HG03066 (cell line): Measurements from ENCODE around the gene RAB40C.

ENCODE experiments used
- ATAC-seq: cut with Tn5 transposase; IDR thresholded peaks from one replicate; pipeline ENCODE4 v1.9.1; 2021; ENCODE audit warnings: low read depth; ENCODE audit not compliant: unreplicated experiment

RAB40C gene

DNA sequence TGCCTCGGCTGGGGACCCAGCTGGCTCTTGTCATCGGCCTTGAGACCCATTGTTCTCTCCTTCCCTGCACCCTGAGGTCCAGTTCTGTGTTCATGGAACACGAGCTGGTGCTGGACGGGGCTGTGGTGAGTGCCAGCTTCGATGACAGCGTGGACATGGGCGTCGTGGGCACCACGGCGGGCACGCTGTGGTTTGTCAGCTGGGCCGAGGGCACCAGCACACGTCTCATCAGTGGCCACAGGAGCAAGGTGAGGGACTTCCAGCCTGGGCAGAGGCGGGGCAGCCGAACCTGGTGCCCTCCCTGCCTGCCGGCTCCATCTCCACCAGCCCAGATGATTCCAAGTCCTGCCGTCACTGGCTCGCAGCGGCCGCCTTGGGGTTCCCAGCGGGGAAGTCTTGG, 72.7 kb downstream of the RAB40C start:
- ATAC-seq = no peak

DNA sequence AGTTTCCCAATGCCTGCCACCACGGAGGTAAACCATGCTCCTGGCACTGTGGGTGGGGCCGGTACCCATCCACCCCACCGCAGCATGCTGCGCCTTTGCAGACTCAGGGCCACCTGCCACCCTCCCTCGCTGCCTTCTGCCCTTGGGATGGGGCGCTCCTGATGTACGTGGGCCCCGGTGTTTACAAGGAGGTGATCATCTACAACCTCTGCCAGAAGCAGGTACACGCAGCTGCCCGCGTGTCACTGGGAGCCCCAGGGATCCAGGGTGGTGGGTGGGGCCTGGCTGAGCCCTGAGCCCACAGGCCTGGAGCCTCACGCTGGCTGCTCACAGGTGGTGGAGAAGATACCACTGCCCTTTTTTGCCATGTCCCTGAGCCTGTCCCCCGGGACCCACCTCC, 76.7 kb downstream of the RAB40C start:
- ATAC-seq = no peak

DNA sequence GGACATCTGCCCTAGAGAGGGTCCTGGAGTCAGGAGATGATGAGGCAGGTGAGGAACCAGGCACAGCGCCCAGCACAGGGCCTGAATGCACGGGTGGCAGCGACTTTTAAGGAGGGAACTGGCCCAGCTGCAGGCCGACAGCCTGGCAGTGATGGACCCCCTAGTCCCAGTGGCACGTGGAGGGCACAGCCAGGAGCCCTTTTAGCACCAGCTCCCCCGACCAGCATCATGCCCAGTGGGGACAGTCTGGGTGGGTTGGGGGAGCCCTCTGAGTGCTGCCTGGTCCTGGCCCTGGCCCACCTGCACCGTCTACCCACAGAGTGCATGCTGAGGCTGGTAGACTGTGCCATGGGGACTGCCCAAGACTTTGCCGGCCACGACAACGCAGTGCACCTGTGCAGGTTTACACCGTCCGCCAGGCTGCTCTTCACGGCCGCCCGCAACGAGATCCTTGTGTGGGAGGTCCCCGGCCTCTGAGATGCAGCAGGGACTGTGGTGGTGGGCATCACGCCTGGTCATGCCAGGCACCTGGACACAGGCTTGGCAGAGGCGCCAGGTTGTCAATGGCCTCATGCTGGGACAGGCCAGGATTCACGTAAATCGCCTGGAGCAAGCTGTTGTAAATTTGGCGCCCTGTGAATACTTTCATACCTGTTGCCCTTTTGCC, 77.4 kb downstream of the RAB40C start:
- no peak for ATAC-seq

DNA sequence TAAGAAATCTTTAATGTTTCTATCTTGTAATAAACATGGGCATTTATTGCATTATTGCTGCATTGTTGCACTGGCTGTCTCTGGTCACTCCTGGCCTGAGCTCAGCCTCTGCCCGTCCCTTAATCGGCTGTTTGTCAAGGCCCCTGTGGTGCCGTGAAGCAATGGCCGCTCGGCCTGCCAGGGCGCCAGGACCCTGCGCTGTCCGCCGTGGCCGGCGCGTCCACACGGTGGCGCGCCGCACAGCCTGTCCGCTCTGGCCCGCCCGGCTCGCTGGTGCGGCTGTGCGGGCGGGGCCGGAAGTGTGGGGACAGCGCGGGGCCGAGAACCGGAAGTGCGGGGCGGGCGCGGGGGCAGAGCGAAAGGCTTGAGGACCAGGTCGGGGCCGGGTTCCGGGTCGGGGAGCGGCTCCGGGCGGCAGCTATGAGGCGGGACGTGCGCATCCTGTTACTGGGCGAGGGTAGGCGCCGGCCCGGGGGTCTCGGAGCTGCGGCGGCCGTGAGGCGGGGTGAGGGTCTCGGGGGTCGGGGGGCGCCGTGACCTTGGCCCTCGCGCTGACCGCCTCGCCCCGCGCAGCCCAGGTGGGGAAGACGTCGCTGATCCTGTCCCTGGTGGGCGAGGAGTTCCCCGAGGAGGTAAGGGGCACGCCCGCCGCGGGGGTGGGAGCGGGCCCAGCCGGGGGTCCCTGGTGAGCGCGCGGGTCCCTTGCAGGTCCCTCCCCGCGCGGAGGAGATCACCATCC, 78.1 kb downstream of the RAB40C start, which contains the start of gene RHOT2:
Gene RHOT2, plus strand, starts transcription at position 353 of the 739 bp plus-strand sequence. Its CDS starts 68 bp downstream, at position 421.
- ATAC-seq = peak; percentile 77

DNA sequence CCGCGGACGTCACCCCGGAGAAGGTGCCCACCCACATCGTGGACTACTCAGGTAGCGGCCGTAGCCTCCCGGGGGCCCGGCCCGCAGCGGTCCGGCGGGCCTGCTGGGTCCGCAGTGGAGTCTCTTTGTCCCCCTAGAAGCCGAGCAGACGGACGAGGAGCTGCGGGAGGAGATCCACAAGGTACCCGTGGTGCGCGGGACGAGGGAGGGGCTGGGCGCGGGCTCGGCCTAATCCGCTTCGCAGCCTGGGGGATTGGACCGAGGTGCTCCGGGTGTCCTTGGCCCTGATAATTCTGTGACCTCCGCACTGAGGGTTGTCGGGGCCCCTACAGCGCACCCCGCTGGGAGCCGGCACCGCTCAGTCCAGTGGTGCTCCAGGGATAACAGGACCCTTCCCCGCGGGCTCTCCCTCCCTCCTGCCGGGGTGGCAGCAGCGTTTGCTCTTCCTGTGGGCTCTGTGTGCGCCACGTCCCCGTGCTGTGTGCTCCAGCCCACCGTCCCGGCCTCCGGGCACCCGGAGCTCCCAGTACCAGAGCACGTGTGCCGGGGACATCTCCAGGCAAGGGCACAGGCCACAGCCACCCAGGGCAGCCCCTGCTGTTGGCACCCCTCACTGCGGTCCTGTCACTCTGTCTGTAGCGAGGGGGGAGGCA, 78.8 kb downstream of the RAB40C start:
- ATAC-seq = peak; percentile 14

DNA sequence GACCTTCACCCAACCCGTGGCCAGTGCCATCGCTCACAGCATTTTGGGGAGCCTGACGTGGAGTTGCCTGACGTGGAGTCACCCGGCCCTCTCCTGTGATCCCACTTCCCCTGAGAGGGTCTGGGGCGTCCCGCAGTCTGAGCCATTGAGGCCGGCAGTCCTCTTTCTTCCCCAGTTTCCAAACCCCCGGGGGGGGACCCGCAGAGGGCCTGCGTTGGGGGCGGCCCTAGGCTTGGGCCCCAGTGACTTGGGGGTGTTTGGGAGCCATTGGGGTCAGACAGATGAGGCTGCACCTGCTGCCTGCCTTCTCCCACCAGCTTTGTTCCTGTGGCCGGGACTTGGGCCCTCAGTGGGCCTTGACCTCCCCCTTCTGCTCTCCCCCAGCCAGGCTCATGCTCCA, 79.8 kb downstream of the RAB40C start:
- ATAC-seq = no peak

DNA sequence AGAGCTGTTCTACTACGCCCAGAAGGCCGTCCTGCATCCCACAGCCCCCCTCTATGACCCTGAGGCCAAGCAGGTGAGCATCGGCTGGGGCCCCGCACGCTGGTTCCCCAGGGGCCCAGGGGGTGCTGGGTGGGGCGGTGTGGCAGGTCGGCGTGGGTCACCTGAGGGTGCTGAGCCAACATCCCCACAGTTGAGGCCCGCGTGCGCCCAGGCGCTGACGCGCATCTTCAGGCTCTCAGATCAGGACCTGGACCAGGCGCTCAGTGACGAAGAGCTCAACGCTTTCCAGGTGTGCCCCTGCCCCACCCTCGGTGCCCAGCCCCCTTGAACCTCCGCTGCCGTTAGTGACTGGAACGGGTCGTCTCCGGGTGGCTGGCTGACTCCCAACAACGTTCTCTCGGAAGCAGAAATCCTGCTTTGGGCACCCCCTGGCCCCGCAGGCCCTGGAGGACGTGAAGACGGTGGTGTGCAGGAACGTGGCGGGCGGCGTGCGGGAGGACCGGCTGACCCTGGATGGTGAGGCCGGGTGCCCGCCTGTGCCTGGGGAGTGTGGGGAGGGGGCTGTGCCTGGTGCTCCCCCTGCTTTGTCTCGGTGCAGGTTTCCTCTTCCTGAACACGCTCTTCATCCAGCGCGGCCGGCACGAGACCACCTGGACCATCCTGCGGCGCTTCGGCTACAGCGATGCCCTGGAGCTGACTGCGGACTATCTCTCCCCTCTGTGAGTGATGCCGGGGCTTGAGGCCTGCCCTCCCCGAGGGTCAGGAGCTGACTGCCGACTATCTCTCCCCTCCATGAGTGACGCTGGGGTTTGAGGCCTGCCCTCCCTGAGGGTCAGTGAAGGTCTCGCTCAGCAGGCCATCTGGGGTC, 80.9 kb downstream of the RAB40C start:
- no peak for ATAC-seq

DNA sequence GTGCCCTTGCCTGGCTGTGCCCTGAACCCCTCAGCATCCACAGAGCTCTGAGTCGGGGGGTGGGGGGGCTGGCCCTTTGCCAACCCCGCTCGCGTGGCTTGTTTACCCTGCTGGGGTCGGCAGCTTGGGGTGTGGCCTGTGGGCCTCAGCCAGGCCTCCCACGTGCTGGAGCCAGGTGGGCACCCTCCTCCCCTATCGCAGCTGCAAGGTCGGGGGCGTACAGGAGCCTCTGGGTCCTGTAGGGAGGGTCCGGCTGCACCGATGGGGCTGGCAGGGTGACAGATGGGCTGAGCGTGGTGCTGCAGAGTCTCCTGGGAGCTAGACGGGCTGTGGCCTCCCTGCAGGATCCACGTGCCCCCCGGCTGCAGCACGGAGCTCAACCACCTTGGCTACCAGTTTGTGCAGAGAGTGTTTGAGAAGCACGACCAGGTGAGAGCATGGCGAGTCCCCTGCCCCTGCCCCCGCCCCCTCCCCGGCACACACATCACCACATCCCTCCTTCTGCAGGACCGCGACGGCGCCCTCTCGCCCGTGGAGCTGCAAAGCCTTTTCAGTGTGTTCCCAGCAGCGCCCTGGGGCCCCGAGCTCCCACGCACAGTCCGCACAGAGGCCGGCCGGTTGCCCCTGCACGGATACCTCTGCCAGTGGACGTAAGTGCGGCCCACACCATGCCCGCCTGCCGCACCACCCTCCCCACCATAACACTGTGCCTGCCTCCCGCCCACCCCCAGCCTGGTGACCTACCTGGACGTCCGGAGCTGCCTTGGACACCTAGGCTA, 81.7 kb downstream of the RAB40C start:
- no peak for ATAC-seq

DNA sequence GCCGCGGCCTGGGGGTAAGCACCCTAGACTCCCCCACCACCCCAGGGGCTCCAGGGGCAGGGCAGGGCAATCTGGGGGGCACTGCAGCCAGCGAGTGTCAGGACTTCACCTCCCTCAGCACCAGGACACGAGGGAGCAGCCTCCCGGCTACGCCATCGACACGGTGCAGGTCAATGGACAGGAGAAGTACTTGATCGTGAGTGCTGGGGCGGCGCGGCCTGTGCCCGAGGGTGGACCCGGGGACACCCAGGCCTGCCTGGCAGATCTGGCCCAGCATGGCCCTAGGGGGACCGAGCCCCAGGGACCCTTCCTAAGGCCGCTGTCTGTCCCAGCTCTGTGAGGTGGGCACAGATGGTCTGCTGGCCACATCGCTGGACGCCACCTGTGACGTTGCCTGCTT, 82.5 kb downstream of the RAB40C start:
- no peak for ATAC-seq

DNA sequence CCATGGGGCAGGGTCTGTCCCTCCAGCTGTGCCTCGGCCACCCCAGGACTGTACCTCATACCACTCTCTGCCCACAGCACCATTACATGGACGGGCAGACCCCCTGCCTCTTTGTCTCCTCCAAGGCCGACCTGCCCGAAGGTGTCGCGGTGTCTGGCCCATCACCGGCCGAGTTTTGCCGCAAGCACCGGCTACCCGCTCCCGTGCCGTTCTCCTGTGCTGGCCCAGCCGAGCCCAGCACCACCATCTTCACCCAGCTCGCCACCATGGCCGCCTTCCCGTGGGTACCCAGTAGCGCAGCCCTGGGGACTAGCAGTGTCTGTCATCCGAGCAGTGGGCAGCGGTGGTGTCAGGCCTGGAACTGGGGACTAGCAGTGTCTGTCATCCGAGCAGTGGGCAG, 83.0 kb downstream of the RAB40C start:
- no peak for ATAC-seq

DNA sequence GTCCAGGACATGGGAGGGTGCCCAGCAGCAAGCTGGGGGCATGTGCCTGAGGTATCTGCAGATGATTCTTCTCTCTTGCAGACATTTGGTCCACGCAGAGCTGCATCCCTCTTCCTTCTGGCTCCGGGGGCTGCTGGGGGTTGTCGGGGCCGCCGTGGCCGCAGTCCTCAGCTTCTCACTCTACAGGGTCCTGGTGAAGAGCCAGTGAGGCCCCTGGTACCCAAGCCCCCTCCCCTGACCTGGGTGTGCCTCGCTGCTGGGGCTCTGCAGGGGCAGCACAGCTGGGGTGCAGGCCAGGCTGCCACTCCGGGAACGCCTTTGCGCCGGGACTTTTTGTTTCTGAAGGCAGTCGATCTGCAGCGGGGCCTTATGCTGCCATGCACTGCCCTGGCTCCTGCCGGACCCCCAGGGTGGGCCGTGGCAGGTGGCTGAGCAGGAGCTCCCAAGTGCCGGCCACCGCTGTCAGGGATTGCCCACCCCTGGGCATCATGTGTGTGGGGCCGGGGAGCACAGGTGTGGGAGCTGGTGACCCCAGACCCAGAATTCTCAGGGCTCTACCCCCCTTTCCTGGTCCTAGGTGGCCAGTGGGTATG, 83.6 kb downstream of the RAB40C start:
- no peak for ATAC-seq

DNA sequence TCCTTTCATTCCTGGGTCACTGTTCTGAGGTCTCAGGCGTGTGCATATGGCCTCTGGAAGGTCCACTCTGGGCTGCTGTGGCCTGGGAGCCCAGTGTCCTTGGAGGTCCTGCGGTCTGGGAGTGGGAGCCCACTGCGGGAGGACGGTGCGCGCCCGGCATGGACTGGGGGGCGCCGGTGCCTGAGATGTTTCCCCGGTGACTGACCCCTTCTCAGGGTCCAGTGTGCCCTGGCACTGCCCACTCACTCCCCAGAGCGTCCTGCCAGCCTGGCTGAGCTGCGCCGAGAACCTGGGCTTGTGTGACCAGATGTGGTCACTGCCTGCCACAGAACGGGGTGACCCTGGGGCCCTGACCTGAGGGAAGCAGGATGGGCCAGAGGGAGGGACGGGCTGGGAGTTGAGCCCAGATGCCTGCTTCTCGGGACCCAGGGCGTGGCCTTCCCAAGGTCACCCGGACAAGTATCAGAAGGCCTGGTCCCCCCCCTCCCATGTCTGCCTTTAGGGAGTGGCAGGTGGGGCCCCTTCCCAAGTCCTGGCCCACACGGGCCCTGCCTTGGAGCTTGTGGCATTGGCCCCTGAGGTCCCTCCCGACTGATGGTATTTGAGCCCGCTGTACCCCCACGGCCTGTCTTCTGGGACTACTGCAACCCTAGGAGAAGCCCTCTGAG, 84.5 kb downstream of the RAB40C start:
- no peak for ATAC-seq

DNA sequence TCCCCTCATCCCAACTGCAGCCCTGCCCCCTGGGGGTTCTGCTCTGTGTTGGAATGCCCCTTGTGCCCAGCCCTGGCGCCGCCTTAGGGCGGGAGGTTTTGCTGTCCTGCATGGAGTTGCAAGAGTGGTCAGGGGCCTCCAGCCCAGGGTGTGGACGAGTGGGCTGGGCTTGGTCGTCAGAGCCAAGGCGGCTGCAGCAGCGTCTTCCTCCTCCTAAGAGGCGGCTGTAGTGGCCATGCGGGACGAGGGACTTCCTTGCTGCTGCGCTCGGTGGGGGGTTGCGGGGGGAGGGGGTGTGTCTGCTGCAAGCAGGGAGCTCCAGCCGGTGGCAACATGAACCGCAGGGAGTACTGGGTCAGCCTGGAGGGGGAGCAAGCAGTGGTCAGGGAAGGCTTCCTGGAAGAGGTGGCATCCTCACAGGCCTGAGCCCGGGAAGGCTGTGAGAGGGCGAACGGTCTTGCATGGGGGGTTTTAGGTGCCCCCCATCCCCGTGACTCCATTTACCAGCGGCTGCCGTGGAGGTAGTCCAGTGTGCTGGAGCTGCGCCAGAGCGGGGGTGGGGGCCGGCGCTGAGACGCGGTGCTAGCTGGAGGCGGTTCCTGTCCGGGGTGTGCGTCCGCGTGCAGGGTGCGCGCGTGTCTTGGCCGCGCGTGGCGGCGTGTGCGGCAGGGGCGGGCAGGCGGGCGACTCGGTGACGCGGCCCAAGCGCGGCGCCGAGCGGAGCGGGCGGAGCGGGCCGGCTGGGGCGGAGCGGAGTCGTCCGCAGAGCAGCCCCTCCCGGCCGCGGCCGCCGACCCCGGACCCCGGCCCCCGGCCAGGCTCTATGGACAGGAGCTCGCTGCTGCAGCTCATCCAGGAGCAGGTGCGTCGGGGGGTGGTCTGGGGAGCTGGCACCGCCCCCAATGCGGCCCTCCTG, 85.4 kb downstream of the RAB40C start, which contains the start of gene RHBDL1:
Gene RHBDL1, plus strand, starts transcription at position 704 of the 916 bp plus-strand sequence. Its CDS starts 120 bp downstream, at position 824.
- ATAC-seq = no peak

DNA sequence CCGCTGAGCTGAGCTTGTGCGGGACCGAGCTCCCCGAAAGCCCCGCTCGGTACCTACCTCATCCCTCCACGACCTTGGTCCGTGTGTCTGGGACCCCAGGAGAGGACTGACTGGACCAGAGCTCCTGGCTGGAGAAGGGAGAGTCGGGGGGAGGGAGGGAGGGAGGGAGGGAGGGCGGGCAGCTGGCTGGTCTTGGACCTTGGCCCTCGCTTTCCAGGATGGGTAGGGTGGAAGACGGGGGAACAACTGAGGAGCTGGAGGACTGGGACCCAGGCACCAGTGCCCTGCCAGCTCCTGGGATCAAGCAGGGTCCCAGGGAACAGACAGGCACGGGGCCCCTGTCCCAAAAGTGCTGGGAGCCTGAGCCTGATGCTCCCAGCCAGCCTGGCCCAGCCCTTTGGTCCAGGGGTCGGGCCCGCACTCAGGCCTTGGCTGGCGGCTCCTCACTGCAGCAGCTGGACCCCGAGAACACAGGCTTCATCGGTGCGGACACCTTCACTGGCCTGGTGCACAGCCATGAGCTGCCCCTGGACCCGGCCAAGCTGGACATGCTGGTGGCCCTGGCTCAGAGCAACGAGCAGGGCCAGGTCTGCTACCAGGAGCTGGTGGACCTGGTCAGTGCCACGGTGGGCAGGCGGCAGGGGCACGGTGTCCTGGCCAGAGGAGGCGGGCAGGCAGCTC, 86.2 kb downstream of the RAB40C start:
- no peak for ATAC-seq

DNA sequence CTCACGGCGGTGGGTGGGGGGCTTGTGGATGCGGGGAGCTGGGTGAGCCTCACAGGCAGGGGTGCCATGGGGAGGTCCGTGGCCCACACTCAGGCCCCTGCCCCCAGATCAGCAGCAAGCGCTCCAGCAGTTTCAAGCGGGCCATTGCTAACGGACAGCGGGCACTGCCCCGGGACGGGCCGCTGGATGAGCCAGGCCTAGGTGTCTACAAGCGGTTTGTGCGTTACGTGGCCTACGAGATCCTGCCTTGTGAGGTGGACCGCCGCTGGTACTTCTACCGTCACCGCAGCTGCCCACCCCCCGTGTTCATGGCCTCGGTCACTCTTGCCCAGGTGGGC, 86.7 kb downstream of the RAB40C start:
- ATAC-seq = no peak

DNA sequence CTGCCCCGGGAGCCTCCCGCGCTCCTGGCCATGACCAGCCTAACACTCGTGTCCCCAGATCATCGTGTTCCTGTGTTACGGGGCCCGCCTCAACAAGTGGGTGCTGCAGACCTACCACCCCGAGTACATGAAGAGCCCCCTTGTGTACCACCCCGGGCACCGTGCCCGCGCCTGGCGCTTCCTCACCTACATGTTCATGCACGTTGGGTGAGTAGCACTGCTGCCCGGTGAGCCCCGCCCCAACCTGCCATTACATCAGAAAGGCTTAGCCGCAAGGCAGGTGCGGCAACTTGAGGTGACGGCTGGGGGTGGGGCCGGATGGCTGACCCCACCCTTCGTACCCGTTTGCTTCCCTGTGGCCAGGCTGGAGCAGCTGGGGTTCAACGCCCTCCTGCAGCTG, 87.0 kb downstream of the RAB40C start:
- no peak for ATAC-seq
